NCI-H2081 (cell line): ENCODE measurements around the gene ITFG1.
"Not testable (repeated sequence)": the region's sequence is repeated elsewhere in the genome, so short reads cannot be mapped to it uniquely, and the experiment has no call there.

Experiments
- DNase-seq, 2 experiments: peaks; one replicate each; lab custom pipeline; 2025; lab: John Stamatoyannopoulos, UW

ITFG1 gene

GRCh38 chr16:47150067-47150466 is 310.8 kb downstream of the ITFG1 start:
- DNase-seq: no peak

DNA sequence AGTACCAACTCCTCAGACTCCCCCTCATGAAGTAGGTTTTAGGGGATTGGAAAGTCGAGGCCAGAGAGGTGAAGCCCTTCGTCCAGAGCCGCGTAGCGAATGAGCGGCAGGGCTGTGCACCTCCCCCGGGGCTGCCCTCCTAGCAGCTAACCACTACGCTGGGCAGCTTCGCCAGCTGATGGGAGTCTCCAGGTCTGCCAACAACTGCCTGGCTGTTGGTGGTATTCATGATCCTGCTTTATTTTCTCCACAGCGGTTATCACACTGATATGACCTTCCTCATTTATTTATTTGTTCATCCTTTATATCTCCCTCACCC is 316.3 kb downstream of the ITFG1 start:
- peak in 1 of 2 experiments; percentile 40 for DNase-seq

GRCh38 chr16:47143677-47144558 is 316.9 kb downstream of the ITFG1 start, which contains the start of gene NETO2:
TSS of gene NETO2 (minus strand) at chr16:47143945. CDS start at chr16:47143612, 333 bp downstream.
- peak; percentile 47 to 63 for DNase-seq

GRCh38 chr16:47142821-47143676 is 317.8 kb downstream of the ITFG1 start:
- DNase-seq: peak; percentile 50 to 53

GRCh38 chr16:47142486-47142820 is 318.4 kb downstream of the ITFG1 start:
- no peak for DNase-seq

- peak; percentile 86 to 92 for DNase-seq
Observed at GRCh38 chr16:47141773-47142485, 318.9 kb downstream of the ITFG1 start.

- DNase-seq: no peak
Observed at GRCh38 chr16:47140686-47141085, 320.2 kb downstream of the ITFG1 start.

DNA sequence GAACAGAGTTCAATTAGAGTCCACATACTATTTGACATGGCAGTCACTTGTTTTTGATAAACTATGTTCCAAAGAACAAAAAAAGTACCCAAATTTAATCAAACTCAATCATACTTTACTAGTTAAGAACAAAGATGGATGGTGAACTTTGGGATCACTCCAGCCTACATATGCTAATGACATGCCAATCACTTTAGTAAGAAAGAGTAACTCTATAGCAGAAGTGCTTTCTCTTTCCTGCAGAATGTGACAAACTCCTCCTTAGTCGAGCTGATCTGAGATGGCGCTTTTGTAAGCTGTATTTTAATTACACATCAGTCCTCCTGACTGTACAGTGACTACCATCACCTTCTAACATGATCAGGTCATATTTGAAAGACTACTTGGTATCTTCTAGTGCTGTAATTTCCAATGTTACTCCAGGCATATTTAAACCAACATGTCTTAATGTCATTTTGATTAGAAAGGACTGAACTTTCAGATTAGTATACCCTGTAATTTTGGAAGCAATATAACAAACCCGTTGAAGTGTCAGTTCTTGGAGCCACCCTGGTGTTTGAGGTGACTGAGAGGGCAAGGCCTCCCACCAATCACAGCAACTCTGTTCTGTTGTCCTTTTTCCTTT is 321.2 kb downstream of the ITFG1 start:
- no peak for DNase-seq

GRCh38 chr16:47137925-47138324 is 322.9 kb downstream of the ITFG1 start:
- not testable (repeated sequence) for DNase-seq

- DNase-seq: peak in 1 of 2 experiments; percentile 1
Observed at GRCh38 chr16:47136099-47136842, 324.6 kb downstream of the ITFG1 start.

GRCh38 chr16:47134550-47134949 is 326.3 kb downstream of the ITFG1 start:
- DNase-seq: peak in 1 of 2 experiments; percentile 52

DNA sequence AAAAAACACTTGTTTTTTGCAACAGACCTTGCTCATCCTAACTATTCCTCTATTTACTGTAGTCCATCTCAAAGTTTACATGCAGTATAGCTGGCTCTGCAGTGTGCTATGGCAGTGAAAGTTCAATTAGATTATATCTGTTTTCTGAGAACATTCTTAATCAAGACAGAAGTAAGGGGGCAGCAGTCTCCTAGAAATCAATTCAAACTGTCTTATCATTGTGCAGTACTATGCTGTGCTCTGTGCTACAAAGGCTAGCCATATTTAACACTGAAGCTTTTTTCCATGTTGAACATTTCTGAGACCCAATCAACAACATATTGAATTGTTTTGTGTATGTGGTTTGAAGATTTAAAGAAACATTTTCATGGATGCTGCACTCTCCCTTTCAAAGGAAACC is 328.6 kb downstream of the ITFG1 start:
- DNase-seq: no peak

DNA sequence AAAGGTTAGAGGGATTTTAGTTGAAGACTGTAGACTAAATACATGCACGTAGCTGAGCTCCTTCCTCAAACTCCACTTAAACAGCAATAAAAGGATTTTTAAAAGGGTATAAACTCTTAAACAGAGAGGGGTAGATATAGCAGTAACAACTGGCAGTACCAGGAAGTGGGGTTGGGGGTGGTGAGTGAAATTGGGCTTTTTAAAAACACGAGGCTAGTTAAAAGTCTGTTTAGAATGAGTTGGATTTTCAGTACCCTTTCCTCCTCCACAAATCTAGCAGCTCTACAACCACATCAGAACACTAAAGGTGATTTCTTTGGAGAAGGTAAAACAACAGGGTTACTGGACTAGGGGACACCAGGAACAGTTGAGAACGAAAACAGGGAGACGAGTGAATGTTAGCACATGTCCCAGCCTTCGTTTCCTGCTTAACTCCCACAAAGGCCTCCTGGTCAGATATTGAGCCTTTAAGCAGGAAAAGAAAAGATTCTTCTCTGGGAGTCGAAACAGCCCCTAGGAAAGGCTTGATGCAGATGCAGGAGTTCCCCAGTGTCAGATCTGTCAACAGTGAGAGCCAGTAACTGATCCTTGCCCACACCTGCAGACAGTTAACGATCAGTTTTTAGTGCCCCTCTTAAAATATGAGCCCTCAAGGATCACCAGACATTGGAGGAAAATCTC is 331.0 kb downstream of the ITFG1 start:
- DNase-seq: no peak

DNA sequence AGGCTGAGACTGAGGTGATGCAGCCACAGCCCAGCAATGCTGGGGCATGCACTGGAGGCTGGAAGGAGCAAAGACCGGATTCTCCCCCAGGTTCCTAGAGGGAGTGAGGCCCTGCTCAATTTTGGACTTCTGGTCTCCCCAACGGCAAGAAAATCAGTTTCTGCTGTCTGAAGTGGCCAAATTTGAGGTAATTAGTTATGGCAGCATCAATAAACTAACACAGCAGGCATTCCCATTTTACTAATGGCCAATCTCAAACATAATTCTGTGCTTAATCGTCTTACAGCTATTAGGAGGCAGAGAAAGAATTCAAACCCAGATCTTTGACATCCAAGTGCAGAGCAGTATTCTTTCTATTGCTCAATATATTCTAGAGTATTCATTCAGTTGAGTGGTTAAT is 333.3 kb downstream of the ITFG1 start:
- DNase-seq: no peak

DNA sequence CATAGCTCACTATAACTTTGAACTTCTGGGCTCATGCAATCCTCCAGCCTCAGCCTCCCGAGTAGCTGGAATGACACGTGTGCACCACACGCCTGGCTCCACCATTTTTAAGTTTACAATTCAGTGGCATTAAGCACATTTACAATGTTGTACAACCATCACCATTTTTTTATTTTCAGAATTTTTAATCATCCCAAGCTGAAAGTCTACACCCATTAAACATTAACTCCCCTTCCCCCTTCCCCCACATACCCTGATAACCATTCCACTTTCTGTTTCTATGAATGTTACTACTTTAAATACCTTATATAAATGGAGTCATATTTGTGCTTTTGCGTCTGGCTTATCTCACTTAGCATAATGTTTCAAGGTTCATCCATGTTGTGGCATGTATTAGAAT is 335.1 kb downstream of the ITFG1 start:
- DNase-seq: no peak

DNA sequence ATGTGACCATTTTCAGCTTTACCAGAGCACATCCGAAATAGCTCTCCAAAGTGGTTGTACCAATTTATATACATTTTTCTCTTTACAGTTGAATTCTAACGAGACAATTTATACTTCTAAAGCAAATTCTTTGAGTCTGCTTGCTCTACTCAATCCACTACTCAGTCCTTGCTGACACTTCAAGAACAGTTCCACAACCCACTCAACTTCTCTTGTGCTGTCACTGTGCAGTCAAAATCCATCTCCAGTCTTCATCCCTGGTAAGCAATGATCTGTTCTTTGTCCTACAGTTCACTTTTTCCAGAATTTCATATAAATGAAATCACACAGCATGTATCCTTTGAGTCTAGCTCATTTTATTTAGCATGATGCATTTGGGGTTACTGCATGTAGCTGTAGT is 347.7 kb downstream of the ITFG1 start:
- DNase-seq: no peak

DNA sequence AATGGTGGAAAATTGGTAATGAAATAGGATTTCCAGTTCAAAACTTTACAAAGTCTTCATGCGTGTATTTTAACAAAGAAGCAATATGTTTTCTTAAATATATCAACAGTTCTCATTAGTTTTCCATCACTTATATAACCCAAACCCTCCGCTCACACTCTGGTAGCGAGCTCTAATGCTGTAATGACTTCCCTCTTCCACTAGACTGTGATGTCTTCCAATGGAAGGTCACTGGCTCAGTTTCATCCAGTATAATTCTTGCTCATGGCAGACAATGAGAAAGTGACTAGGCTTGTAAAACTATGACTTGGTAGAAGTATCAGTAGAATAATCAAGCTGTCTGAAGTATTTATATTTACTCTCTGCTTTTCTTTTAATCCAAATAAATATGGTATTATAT is 349.9 kb downstream of the ITFG1 start:
- no peak for DNase-seq

DNA sequence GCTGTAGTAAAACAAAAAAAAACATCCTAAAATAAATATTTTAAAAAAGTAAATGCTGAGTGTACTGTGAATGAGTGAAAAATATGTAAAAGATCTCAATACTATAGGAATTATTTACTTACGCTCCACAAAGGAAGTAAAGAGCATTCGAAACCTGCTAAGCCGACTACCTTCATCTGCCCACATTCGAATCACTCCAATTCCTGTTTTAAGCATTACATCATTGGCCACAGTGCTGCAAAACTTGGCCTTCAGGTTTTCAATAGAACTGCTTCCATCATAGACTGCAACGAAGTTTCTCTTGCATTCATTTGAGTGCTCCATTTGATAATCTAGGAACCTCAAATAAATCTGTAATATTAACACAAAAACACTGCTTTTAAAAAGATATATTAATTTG is 351.5 kb downstream of the ITFG1 start:
- DNase-seq: no peak
